ENCODE measurements around the gene GREB1.

GREB1 gene

GRCh38 chr2:11667866-11668637 is 134.2 kb downstream of the GREB1 start:
- H3K4me3 ChIP-seq (ENCODE audit: low read length), result no peak overlapping the region
- no peak for DNase-seq (ENCODE audit: low read depth)
- no peak for TF ChIP-seq CTCF (conservative IDR thresholded peaks at IDR 0.05; ENCODE audit: low read length)

- no peak within 1 kb of the TSS for H3K4me3 ChIP-seq (ENCODE audit: low read length)
- TF ChIP-seq CTCF (conservative IDR thresholded peaks at IDR 0.05; ENCODE audit: low read length), result no peak
- peak; percentile 39 for DNase-seq (ENCODE audit: low read depth)
Measured at GRCh38 chr2:11669454-11670291, 135.8 kb downstream of the GREB1 start, which contains the start of gene NTSR2. TSS of gene NTSR2 (minus strand) at chr2:11670195. CDS start at chr2:11670129, 66 bp downstream.

GRCh38 chr2:11672407-11672806 is 138.6 kb downstream of the GREB1 start:
- no peak for TF ChIP-seq CTCF (conservative IDR thresholded peaks at IDR 0.05; ENCODE audit: low read length)
- no peak for DNase-seq (ENCODE audit: low read depth)
- no peak overlapping the region for H3K4me3 ChIP-seq (ENCODE audit: low read length)

GRCh38 chr2:11674983-11675382 is 141.1 kb downstream of the GREB1 start:
- no peak for TF ChIP-seq CTCF (conservative IDR thresholded peaks at IDR 0.05; ENCODE audit: low read length)
- H3K4me3 ChIP-seq (ENCODE audit: low read length), result no peak overlapping the region
- no peak for DNase-seq (ENCODE audit: low read depth)

- DNase-seq (ENCODE audit: low read depth), result no peak
- H3K4me3 ChIP-seq (ENCODE audit: low read length), result no peak overlapping the region
- no peak for TF ChIP-seq CTCF (conservative IDR thresholded peaks at IDR 0.05; ENCODE audit: low read length)
Measured at GRCh38 chr2:11675423-11676112, 141.7 kb downstream of the GREB1 start.

GRCh38 chr2:11676640-11677039 is 142.8 kb downstream of the GREB1 start:
- no peak for TF ChIP-seq CTCF (conservative IDR thresholded peaks at IDR 0.05; ENCODE audit: low read length)
- no peak overlapping the region for H3K4me3 ChIP-seq (ENCODE audit: low read length)
- DNase-seq (ENCODE audit: low read depth), result no peak

Data from AG10803 (cell line).